CD4-positive, alpha-beta memory T cell (primary cell): Measurements from ENCODE around the gene GRID1. TPM values are rescaled to one million over a fixed set of nuclear protein-coding genes. Genes with fewer than 3 reads are reported as not detected.
A peak's percentile ranks its signal among the peaks of the same experiment; 100 is the strongest.

Source experiments
- CTCF ChIA-PET: fragments of 350-600 bp; sonication (Branson Sonifier 250); formaldehyde crosslinking; loops from one replicate; lab custom pipeline; 2021; ENCODE audit warnings: inconsistent platforms; ENCODE audit not compliant: partially characterized antibody; lab: Charles Lee
- POLR2A ChIA-PET: fragments of 350-600 bp; sonication (Branson Sonifier 250); formaldehyde crosslinking; loops from one replicate; lab custom pipeline; 2021; ENCODE audit not compliant: partially characterized antibody; lab: Charles Lee
- DNase-seq, 5 donors: peaks; one replicate each; pipeline versions ENCODE4 v3.0.0 to v3.0.0-alpha.2; 2020 to 2022; ENCODE audit warnings: mixed read lengths in 1 of 5
- H3K27ac ChIP-seq: one replicate; pipeline ENCODE4 v1.7.0; 2013; ENCODE audit warnings: low read depth, low read length
- H3K27me3 ChIP-seq: 2 replicates; pipeline ENCODE4 v1.7.0; 2013; ENCODE audit warnings: mild to moderate bottlenecking, low read length, moderate library complexity; ENCODE audit not compliant: insufficient read depth
- H3K36me3 ChIP-seq: 2 replicates; pipeline ENCODE4 v1.7.0; 2013; ENCODE audit warnings: mild to moderate bottlenecking, low read length, moderate library complexity; ENCODE audit not compliant: insufficient read depth
- H3K4me1 ChIP-seq: 2 replicates; pipeline ENCODE4 v1.7.0; 2013; ENCODE audit warnings: mild to moderate bottlenecking, low read length, moderate library complexity; ENCODE audit not compliant: insufficient read depth
- H3K4me3 ChIP-seq, 2 donors: one replicate each; pipeline ENCODE4 v1.7.0; 2013; ENCODE audit warnings: low read length in 2 of 2, mild to moderate bottlenecking in 1 of 2
- H3K9me3 ChIP-seq, 2 donors: one replicate each; pipeline ENCODE4 v1.7.0; 2013; ENCODE audit warnings: low read length in 2 of 2, control low read depth in 1 of 2; ENCODE audit not compliant: control insufficient read depth in 1 of 2
- H3K27ac Mint-ChIP-seq, 7 donors: one replicate each; pipeline ENCODE4 v1.8.0; 2020 to 2021; ENCODE audit warnings: mixed read lengths in 7 of 7, mild to moderate bottlenecking in 6 of 7, inconsistent platforms in 3 of 7, moderate library complexity in 3 of 7
- H3K27me3 Mint-ChIP-seq, 2 donors: one replicate each; pipeline ENCODE4 v1.8.0; 2020 to 2021; ENCODE audit warnings: mixed read lengths in 2 of 2
- H3K36me3 Mint-ChIP-seq, 2 donors: one replicate each; pipeline ENCODE4 v1.8.0; 2020 to 2021; ENCODE audit warnings: mixed read lengths in 2 of 2, inconsistent platforms in 1 of 2, mild to moderate bottlenecking in 1 of 2
- H3K4me1 Mint-ChIP-seq, 4 donors: one replicate each; pipeline ENCODE4 v1.8.0; 2020 to 2021; ENCODE audit warnings: mixed read lengths in 4 of 4, mild to moderate bottlenecking in 1 of 4
- H3K4me3 Mint-ChIP-seq, 8 donors: one replicate each; pipeline ENCODE4 v1.8.0; 2020 to 2021; ENCODE audit warnings: mixed read lengths in 8 of 8, mild to moderate bottlenecking in 7 of 8, moderate library complexity in 6 of 8, inconsistent platforms in 3 of 8
- H3K9me3 Mint-ChIP-seq, 8 donors: one replicate each; pipeline ENCODE4 v1.8.0; 2020 to 2021; ENCODE audit warnings: mixed read lengths in 8 of 8, mild to moderate bottlenecking in 5 of 8, inconsistent platforms in 3 of 8, moderate library complexity in 1 of 8
- intact Hi-C: fragments of 100-400 bp; cut with micrococcal nuclease; formaldehyde crosslinking; loops from one replicate; pipeline ENCODE4 v1.15.1; 2023
- polyA plus RNA-seq, 2 donors: library from polyadenylated mRNA; unstranded; fragments of 300-500 nt; fragmentation: Illumina TruSeq; gene quantifications; one replicate each; pipeline ENCODE4 v1.2.3, GENCODE V29; 2021
- total RNA-seq, 2 experiments: library from RNA; stranded (reverse); gene quantifications; one replicate each; pipeline ENCODE4 v1.2.3, GENCODE V29; 2021

Gene GRID1
- total and polyA plus RNA-seq, 4 experiments from 2014 or later, result not detected

DNA sequence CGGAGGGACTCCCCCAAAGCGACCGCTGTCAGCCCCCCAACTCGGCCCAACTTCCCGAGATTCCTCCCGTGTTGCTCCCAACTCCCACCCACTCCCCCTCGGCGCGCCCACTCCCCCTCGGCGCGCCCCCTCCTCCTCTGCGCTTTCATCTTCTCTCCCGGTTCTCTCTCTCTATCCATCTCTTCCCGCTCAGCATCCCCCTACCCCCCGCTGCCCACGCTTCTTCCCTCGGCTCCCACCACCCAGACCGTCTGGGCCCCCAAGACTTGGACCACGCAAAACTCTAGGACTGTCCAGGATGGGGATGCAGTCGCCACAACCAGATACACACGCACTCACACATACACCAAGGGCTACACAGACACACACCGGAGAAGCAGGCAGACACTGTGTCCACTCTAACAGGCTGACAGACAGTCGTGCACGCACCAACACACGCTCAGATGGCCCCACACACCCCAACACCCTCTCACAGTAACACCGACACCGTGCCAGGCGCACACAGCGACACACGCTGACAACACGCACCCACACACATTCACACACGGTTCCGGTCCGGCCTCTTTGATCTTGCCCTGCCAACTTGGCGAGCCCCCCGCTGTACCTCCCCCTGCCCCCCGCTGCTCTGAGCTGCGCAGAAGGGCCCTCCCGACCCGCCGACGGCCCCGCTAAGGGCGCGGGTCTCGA, 1.1 kb downstream of the GRID1 start:
- intact Hi-C loops, result no loop called here
- Histone ChIP-seq H3K4me1 (peaks cover 22% of the 10 kb centered on the region), H3K27me3 (peaks cover 26% of the 10 kb centered on the region), H3K27ac (no peak overlapping the region), H3K4me3 (no peak overlapping the region), H3K9me3 (no peaks in the 10 kb centered on the region), H3K36me3 (no peaks in the 10 kb centered on the region)
- Mint-ChIP-seq H3K9me3 (peaks cover 0 to 3% (median 0%) of the 10 kb centered on the region in 8 donors), H3K36me3 (no peaks in the 10 kb centered on the region), H3K4me3 (peak overlapping the region; percentile 62 to 89 (median 80)), H3K27me3 (peaks cover 45 to 47% of the 10 kb centered on the region in 2 donors), H3K27ac (peak overlapping the region in 2 of 7 donors; percentile 17 to 25), H3K4me1 (peaks cover 5 to 34% (median 14%) of the 10 kb centered on the region in 4 donors)
- CTCF ChIA-PET, result interaction anchor here (1.2 kb wide), 1 partner anchor 9 kb away, joined by 3 read pairs; no protein-coding TSS in a partner anchor
- POLR2A ChIA-PET, result no interaction called here
- no peak for DNase-seq

GRCh38 chr10:86364491-86365345, 1.9 kb downstream of the GRID1 start:
- peaks cover 26% of the 10 kb centered on the region for H3K27me3 ChIP-seq
- H3K36me3 ChIP-seq, result no peaks in the 10 kb centered on the region
- H3K4me1 ChIP-seq, result peaks cover 22% of the 10 kb centered on the region
- H3K36me3 Mint-ChIP-seq, result no peaks in the 10 kb centered on the region
- H3K4me3 Mint-ChIP-seq, result peak overlapping the region in 7 of 8 donors; percentile 9 to 89 (median 58)
- intact Hi-C loops, result no loop called here
- peak overlapping the region in 1 of 7 donors; percentile 68 for H3K27ac Mint-ChIP-seq
- H3K4me1 Mint-ChIP-seq, result peaks cover 5 to 34% (median 14%) of the 10 kb centered on the region in 4 donors
- no peak overlapping the region for H3K4me3 ChIP-seq
- H3K27ac ChIP-seq, result no peak overlapping the region
- ChIA-PET CTCF (interaction anchor here (1.2 kb wide), 1 partner anchor 10 kb away, joined by 3 read pairs; no protein-coding TSS in a partner anchor), POLR2A (no interaction called here)
- peaks cover 0 to 3% (median 0%) of the 10 kb centered on the region in 8 donors for H3K9me3 Mint-ChIP-seq
- H3K9me3 ChIP-seq, result no peaks in the 10 kb centered on the region
- no peak for DNase-seq
- peaks cover 39 to 41% of the 10 kb centered on the region in 2 donors for H3K27me3 Mint-ChIP-seq

DNA sequence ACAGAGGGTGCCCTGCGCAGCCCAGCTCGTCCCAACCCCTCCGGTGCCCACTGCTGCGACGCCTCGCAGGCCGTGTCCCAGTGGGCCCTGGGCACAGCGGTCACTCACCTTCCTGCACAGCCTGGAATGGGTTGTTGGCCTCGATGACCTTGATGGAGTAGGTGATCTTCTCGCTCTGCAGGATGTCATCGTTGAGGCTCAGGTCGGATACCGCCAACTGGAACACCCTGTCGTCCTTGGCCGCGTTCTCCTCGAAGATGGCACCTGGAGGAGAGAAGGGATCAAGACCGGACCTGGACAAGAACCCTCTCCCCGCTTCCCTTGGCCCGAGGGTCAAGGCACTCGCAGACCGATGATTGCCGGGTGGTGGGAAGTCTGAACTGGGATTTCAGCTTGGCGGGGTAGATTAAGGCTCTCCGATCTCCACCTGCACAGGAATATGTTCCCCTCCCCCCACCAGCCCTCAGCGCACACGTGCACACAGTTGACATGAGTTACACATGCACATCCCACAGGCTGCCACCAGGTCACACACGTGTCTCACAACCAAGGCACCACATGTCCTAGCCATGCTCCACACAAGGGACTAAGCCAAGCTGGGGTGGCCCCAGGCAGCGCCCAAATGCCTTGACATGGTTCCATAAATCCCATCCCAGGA, 2.6 kb downstream of the GRID1 start:
- peak overlapping the region in 7 of 8 donors; percentile 18 to 66 (median 52) for H3K4me3 Mint-ChIP-seq

DNA sequence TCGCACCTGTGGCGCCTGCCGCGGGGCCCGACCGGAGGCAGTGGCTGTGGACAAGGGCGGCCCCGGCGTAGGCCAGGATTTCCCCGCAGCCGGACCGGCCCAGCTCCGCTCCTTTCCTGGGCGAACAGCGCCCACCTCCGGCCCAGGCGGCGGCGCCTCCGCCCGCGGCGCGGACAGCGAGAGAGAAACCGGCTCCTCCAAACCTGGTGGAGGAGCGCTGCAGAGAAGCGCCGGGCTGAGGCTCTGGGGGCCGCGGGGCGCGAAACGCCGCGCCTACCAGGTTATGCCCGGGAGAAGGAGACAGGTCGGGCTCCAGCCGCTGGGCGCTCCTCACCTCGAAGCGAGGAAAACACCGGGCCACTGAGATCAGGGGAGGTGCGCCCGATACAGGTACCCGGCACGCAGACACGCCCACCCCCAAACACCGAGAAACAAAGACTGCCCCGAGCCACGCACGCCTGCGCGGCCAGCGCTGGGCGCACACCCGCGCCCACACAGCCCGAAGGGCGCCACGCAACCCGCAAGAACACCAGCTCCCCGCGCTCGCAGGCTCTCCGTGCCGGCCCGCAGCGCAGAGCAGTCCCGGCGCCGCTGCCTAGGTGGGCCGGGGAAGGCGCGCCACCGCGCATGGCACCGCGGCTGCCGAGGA, 3.3 kb downstream of the GRID1 start:
- ChIA-PET CTCF (no interaction called here), POLR2A (no interaction called here)
- no peak overlapping the region for H3K27ac Mint-ChIP-seq
- peaks cover 27 to 32% of the 10 kb centered on the region in 2 donors for H3K27me3 Mint-ChIP-seq
- intact Hi-C loops, result no loop called here
- no peak for DNase-seq
- peaks cover 0 to 3% (median 0%) of the 10 kb centered on the region in 8 donors for H3K9me3 Mint-ChIP-seq
- peaks cover 22% of the 10 kb centered on the region for H3K4me1 ChIP-seq
- no peak overlapping the region for H3K4me3 ChIP-seq
- H3K4me1 Mint-ChIP-seq, result peaks cover 5 to 32% (median 14%) of the 10 kb centered on the region in 4 donors
- peaks cover 17% of the 10 kb centered on the region for H3K27me3 ChIP-seq
- H3K36me3 Mint-ChIP-seq, result no peaks in the 10 kb centered on the region
- H3K4me3 Mint-ChIP-seq, result peak overlapping the region in 2 of 8 donors; percentile 26 to 31
- no peaks in the 10 kb centered on the region for H3K36me3 ChIP-seq
- no peak overlapping the region for H3K27ac ChIP-seq
- no peaks in the 10 kb centered on the region for H3K9me3 ChIP-seq

More for the DNA sequence above, 2.6 kb downstream of the GRID1 start:
- ChIA-PET CTCF (interaction anchor here (1.2 kb wide), 1 partner anchor 11 kb away, joined by 3 read pairs; no protein-coding TSS in a partner anchor), POLR2A (no interaction called here)
- H3K4me1 Mint-ChIP-seq, result peaks cover 5 to 34% (median 14%) of the 10 kb centered on the region in 4 donors
- no peak for DNase-seq
- Histone ChIP-seq H3K4me1 (peaks cover 22% of the 10 kb centered on the region), H3K27ac (no peak overlapping the region), H3K4me3 (no peak overlapping the region), H3K27me3 (peaks cover 23% of the 10 kb centered on the region), H3K9me3 (no peaks in the 10 kb centered on the region), H3K36me3 (no peaks in the 10 kb centered on the region)
- peaks cover 0 to 3% (median 0%) of the 10 kb centered on the region in 8 donors for H3K9me3 Mint-ChIP-seq
- peaks cover 33 to 37% of the 10 kb centered on the region in 2 donors for H3K27me3 Mint-ChIP-seq
- peak overlapping the region in 1 of 7 donors; percentile 68 for H3K27ac Mint-ChIP-seq
- H3K36me3 Mint-ChIP-seq, result no peaks in the 10 kb centered on the region
- intact Hi-C loops, result no loop called here

- DNase-seq, result no peak
- POLR2A ChIA-PET, result no interaction called here
- peaks cover 11% of the 10 kb centered on the region for H3K27me3 ChIP-seq
- Mint-ChIP-seq H3K4me3 (peak overlapping the region in 2 of 8 donors; percentile 35 to 59), H3K9me3 (peaks cover 0 to 2% (median 0%) of the 10 kb centered on the region in 8 donors), H3K36me3 (no peaks in the 10 kb centered on the region), H3K4me1 (peaks cover 5 to 26% (median 12%) of the 10 kb centered on the region in 4 donors), H3K27me3 (peaks cover 22 to 27% of the 10 kb centered on the region in 2 donors), H3K27ac (no peak overlapping the region)
- H3K4me1 ChIP-seq, result peaks cover 22% of the 10 kb centered on the region
- intact Hi-C loops, result no loop called here
- no peak overlapping the region for H3K27ac ChIP-seq
- CTCF ChIA-PET, result interaction anchor here (2.0 to 2.3 kb wide), 2 partner anchors 13 to 20 kb away, joined by 4 to 9 read pairs; no protein-coding TSS in a partner anchor
- no peaks in the 10 kb centered on the region for H3K9me3 ChIP-seq
- H3K4me3 ChIP-seq, result no peak overlapping the region
- no peaks in the 10 kb centered on the region for H3K36me3 ChIP-seq
Observed at GRCh38 chr10:86362586-86363183, 3.9 kb downstream of the GRID1 start.

DNA sequence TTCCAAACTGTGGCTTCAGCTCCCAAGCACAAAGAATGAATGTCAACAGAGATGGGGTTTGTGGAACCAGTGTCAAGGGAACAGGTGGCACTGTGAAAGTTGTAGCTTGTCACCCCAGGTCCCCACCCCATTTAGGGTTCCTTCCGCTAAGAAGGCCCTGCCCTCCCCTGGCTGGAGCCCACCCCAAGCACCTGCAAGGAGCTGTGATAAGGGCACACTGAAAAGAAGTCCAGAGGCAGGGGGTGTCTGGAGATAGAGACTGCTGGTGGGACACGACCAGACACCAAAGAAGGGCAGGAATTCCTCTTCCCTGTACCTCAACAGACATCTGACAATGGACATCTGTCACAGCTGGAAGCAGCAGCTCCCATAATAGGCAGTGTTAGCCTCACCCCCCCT, 4.5 kb downstream of the GRID1 start:
- Mint-ChIP-seq H3K27me3 (peaks cover 22 to 25% of the 10 kb centered on the region in 2 donors), H3K4me3 (no peak overlapping the region), H3K36me3 (no peaks in the 10 kb centered on the region), H3K9me3 (peaks cover 0 to 2% (median 0%) of the 10 kb centered on the region in 8 donors), H3K27ac (no peak overlapping the region), H3K4me1 (peaks cover 5 to 25% (median 12%) of the 10 kb centered on the region in 4 donors)
- ChIA-PET CTCF (interaction anchor here (2.0 to 2.3 kb wide), 2 partner anchors 14 to 19 kb away, joined by 4 to 9 read pairs; no protein-coding TSS in a partner anchor), POLR2A (no interaction called here)
- no peak for DNase-seq
- H3K4me3 ChIP-seq, result no peak overlapping the region
- H3K27ac ChIP-seq, result no peak overlapping the region
- intact Hi-C loops, result no loop called here
- no peaks in the 10 kb centered on the region for H3K36me3 ChIP-seq
- peaks cover 18% of the 10 kb centered on the region for H3K4me1 ChIP-seq
- no peaks in the 10 kb centered on the region for H3K9me3 ChIP-seq
- peaks cover 7% of the 10 kb centered on the region for H3K27me3 ChIP-seq
